ENCODE measurements around the gene JUP. TPM values are rescaled to one million over a fixed set of nuclear protein-coding genes. Genes with fewer than 3 reads are reported as not detected.

The JUP gene
- total and polyA plus RNA-seq, 4 donors, result 39.1 to 56.0 (median 44.2) TPM

- H3K4me3 ChIP-seq (ENCODE audit: low read depth in 1 of 3, low read length in 3 of 3), result peak within 1 kb of the TSS in 2 of 3 donors; percentile 54 to 78
- TF ChIP-seq FOXA1 (IDR thresholded peaks at IDR 0.05) (no peak), ZBTB33 (IDR thresholded peaks at IDR 0.05) (no peak), RXRA (IDR thresholded peaks at IDR 0.05) (peak in 1 of 2 donors; percentile 7)
- H3K4me1 ChIP-seq (ENCODE audit: control insufficient read depth in 4 of 4, insufficient read depth in 4 of 4, low read length in 3 of 4), result peaks cover 5 to 18% (median 10%) of the 10 kb centered on the region in 4 donors
- DNase-seq (ENCODE audit: low spot score), result peak; percentile 49
- peak within 1 kb of the TSS; percentile 15 to 31 for H3K27ac ChIP-seq (ENCODE audit: low read depth in 1 of 2, low read length in 2 of 2)
- no peaks in the 10 kb centered on the region for H3K9me3 ChIP-seq (ENCODE audit: control insufficient read depth in 4 of 4, low read length in 3 of 4)
- no peaks in the 10 kb centered on the region for H3K27me3 ChIP-seq (ENCODE audit: control insufficient read depth in 4 of 4, insufficient read depth in 4 of 4, low read length in 3 of 4)
- WGBS, result 8% methylated on average over 35 of the region's 35 CpGs
- no peaks in the 10 kb centered on the region for H3K36me3 ChIP-seq (ENCODE audit: control insufficient read depth in 4 of 4, insufficient read depth in 3 of 4, low read depth in 1 of 4, low read length in 3 of 4)
- no peak within 1 kb of the TSS for H3K9ac ChIP-seq (ENCODE audit: low read depth in 1 of 2, low read length in 2 of 2)
Measured at GRCh38 chr17:41812381-41813151, 26.1 kb upstream of the JUP start, which contains the start of gene FKBP10. Gene FKBP10, plus strand, starts transcription at chr17:41813004. Its CDS starts 31 bp downstream, at chr17:41813035.

GRCh38 chr17:41811549-41812380 is 25.3 kb upstream of the JUP start, which contains the start of gene P3H4:
Gene P3H4, minus strand, starts transcription at chr17:41811949. Its CDS starts 34 bp downstream, at chr17:41811915.
- DNase-seq (ENCODE audit: low spot score), result peak; percentile 63
- TF ChIP-seq RAD21 (IDR thresholded peaks at IDR 0.05) (peak; percentile 23 to 57), ZBTB33 (IDR thresholded peaks at IDR 0.05) (no peak), CTCF (IDR thresholded peaks at IDR 0.05; ENCODE audit: low read depth, low read length, missing input control) (peak; percentile 49)
- Histone ChIP-seq H3K9me3 (ENCODE audit: control insufficient read depth in 4 of 4, low read length in 3 of 4) (no peaks in the 10 kb centered on the region), H3K4me3 (ENCODE audit: low read depth in 1 of 3, low read length in 3 of 3) (peak within 1 kb of the TSS; percentile 34 to 78 (median 54)), H3K36me3 (ENCODE audit: control insufficient read depth in 4 of 4, insufficient read depth in 3 of 4, low read depth in 1 of 4, low read length in 3 of 4) (no peaks in the 10 kb centered on the region), H3K27ac (ENCODE audit: low read depth in 1 of 2, low read length in 2 of 2) (peak within 1 kb of the TSS; percentile 15 to 31), H3K4me1 (ENCODE audit: control insufficient read depth in 4 of 4, insufficient read depth in 4 of 4, low read length in 3 of 4) (peaks cover 5 to 20% (median 10%) of the 10 kb centered on the region in 4 donors), H3K27me3 (ENCODE audit: control insufficient read depth in 4 of 4, insufficient read depth in 4 of 4, low read length in 3 of 4) (no peaks in the 10 kb centered on the region), H3K9ac (ENCODE audit: low read depth in 1 of 2, low read length in 2 of 2) (no peak within 1 kb of the TSS)
- WGBS, result 1% methylated on average over 96 of the region's 96 CpGs
